Common myeloid progenitor, CD34-positive (primary cell): ENCODE data around the gene SORBS1.

Experiments used
- CTCF ChIA-PET: fragments of 350-600 bp; sonication (Branson Sonifier 250); formaldehyde crosslinking; loops from one replicate; lab custom pipeline; 2021; ENCODE audit warnings: antibody characterized with exemption; lab: Charles Lee
- POLR2A ChIA-PET: fragments of 350-600 bp; sonication (Branson Sonifier 250); formaldehyde crosslinking; loops from one replicate; lab custom pipeline; 2021; ENCODE audit warnings: antibody characterized with exemption; lab: Charles Lee
- DNase-seq, 3 donors: peaks; one replicate each; pipeline versions ENCODE4 v3.0.0 to v3.0.0-alpha.2; 2013
- H3K27ac ChIP-seq, 2 experiments: 1 replicate in 1 of 2; 2 replicates in 1 of 2; pipeline ENCODE4 v1.7.0; 2013; ENCODE audit warnings: inconsistent platforms in 2 of 2, low read length in 2 of 2, mild to moderate bottlenecking in 2 of 2, low read depth in 1 of 2, moderate library complexity in 1 of 2; ENCODE audit not compliant: severe bottlenecking in 2 of 2, insufficient read depth in 1 of 2, poor library complexity in 1 of 2
- H3K27me3 ChIP-seq, 5 experiments: replicated peaks in 2 of 5; 1 replicate in 3 of 5; 2 replicates in 2 of 5; pipeline versions ENCODE4 v1.6.1 to v1.7.0; 2013; ENCODE audit warnings: low read length in 4 of 5, mild to moderate bottlenecking in 2 of 5, moderate library complexity in 2 of 5, inconsistent platforms in 1 of 5; ENCODE audit not compliant: insufficient read depth in 5 of 5, control insufficient read depth in 4 of 5
- H3K36me3 ChIP-seq, 4 experiments: 1 replicate in 2 of 4; 2 replicates in 2 of 4; pipeline versions ENCODE4 v1.6.1 to v1.7.0; 2013; ENCODE audit warnings: low read length in 3 of 4, control low read depth in 1 of 4, mild to moderate bottlenecking in 1 of 4; ENCODE audit not compliant: control insufficient read depth in 4 of 4, insufficient read depth in 4 of 4
- H3K4me1 ChIP-seq, 4 experiments: 1 replicate in 3 of 4; 2 replicates in 1 of 4; pipeline versions ENCODE4 v1.6.1 to v1.7.1; 2013; ENCODE audit warnings: low read length in 3 of 4, mild to moderate bottlenecking in 3 of 4, control low read depth in 1 of 4, inconsistent platforms in 1 of 4, moderate library complexity in 1 of 4; ENCODE audit not compliant: control insufficient read depth in 4 of 4, insufficient read depth in 4 of 4; ENCODE audit errors: control extremely low read depth in 1 of 4
- H3K4me3 ChIP-seq, 7 experiments: 1 replicate in 4 of 7; 2 replicates in 3 of 7; pipeline versions ENCODE4 v1.5.1 to v1.7.0; 2013; ENCODE audit warnings: mild to moderate bottlenecking in 7 of 7, low read length in 6 of 7, moderate library complexity in 6 of 7, inconsistent platforms in 2 of 7, low read depth in 2 of 7, control low read depth in 1 of 7; ENCODE audit not compliant: insufficient read depth in 4 of 7, control insufficient read depth in 1 of 7; ENCODE audit errors: extremely low read depth in 1 of 7
- H3K9me3 ChIP-seq, 5 experiments: 1 replicate in 4 of 5; 2 replicates in 1 of 5; pipeline versions ENCODE4 v1.6.1 to v1.7.1; 2013; ENCODE audit warnings: low read length in 4 of 5, mild to moderate bottlenecking in 2 of 5, inconsistent platforms in 1 of 5, low read depth in 1 of 5, moderate library complexity in 1 of 5; ENCODE audit not compliant: control insufficient read depth in 4 of 5, insufficient read depth in 2 of 5; ENCODE audit errors: control extremely low read depth in 1 of 5
- WGBS: methylation state at CpG from one replicate; pipeline ENCODE4 v1.1.5; 2013; ENCODE audit not compliant: insufficient coverage; 5-methylcytosine and 5-hydroxymethylcytosine counted together

Gene SORBS1

DNA sequence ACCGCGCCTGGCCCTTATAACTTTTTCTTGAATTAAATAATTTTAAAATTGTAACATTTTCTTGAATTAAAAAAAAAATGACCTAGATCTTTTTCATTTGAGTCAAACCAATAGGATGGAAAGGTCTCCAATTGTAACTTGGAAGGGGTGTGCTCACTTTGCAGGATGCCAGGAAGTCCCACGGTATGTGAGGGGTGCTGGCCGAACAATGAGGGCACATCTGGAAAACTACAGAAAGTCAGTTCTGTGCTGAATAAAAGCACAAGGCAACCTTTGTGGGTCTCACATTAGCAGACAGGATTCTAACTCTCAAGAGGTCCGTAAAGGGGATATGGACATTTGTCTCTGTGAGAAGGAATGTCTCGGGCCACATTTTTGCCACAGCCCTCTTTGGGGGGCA is 217.6 kb downstream of the SORBS1 start:
- WGBS, result 98% methylated on average over 3 of the region's 6 CpGs
- H3K4me1 ChIP-seq, result no peaks in the 10 kb centered on the region
- H3K27me3 ChIP-seq, result no peaks in the 10 kb centered on the region
- H3K27ac ChIP-seq, result no peak overlapping the region
- no peak overlapping the region for H3K4me3 ChIP-seq
- ChIA-PET POLR2A (no interaction called here), CTCF (interaction anchor here (0.7 to 2.9 kb wide), 3 partner anchors 31 to 260 kb away, joined by 3 to 12 read pairs (median 3); no protein-coding TSS in a partner anchor)
- no peak for DNase-seq
- H3K9me3 ChIP-seq, result no peaks in the 10 kb centered on the region
- H3K36me3 ChIP-seq, result no peaks in the 10 kb centered on the region

DNA sequence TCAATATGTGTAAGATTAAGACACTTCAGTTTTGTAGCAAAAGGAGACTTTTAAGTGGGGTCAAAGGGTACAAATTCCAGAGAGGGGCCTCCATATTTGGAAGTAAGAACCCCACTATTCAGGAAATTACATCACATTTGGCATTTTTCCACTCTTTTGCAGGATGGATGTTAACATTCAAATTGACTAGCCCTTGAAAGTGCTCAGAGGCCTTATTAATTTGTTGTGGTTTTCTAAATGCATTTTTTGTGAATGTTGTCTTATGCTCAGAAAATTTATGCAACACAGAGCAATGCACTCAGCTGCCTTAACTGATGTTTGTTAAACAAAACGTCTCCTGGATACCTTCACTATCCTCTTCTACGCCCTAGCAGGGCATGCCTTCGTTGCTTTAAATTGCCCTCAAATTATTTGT is 219.4 kb downstream of the SORBS1 start:
- no peak for DNase-seq
- Histone ChIP-seq H3K27ac (no peak overlapping the region), H3K9me3 (no peaks in the 10 kb centered on the region), H3K36me3 (peaks cover 0 to 2% (median 0%) of the 10 kb centered on the region in 4 experiments), H3K27me3 (no peaks in the 10 kb centered on the region), H3K4me1 (no peaks in the 10 kb centered on the region), H3K4me3 (no peak overlapping the region)
- WGBS, result no CpG with 5 or more reads among the region's 3 CpGs
- CTCF ChIA-PET, result interaction anchor here (1.1 to 1.5 kb wide), 3 partner anchors 9 to 25 kb away, joined by 3 to 5 read pairs (median 4); no protein-coding TSS in a partner anchor
- POLR2A ChIA-PET, result no interaction called here

DNA sequence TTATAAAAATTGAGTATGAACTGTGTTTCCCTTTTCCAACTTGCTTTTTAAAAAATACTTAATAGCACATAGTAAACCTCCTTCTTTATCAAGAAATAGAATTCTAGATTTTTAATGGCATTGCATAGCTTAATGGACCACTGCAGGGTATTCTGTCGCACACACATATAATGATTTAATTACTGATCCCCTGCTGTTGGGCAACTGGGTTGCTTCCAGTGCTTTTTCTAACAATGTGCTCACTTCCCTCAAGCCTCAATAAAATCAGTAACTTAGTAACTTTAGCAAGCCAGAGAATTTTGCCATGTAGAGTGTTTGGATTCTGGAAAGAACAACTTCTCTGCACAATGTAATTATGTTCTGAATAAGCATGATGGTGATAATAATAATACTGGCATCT is 221.3 kb downstream of the SORBS1 start:
- Histone ChIP-seq H3K27me3 (no peaks in the 10 kb centered on the region), H3K27ac (no peak overlapping the region), H3K4me3 (no peak overlapping the region), H3K36me3 (peaks cover 0 to 2% (median 0%) of the 10 kb centered on the region in 4 experiments), H3K4me1 (peaks cover 0 to 3% (median 0%) of the 10 kb centered on the region in 4 experiments), H3K9me3 (no peaks in the 10 kb centered on the region)
- no peak for DNase-seq
- WGBS, result 100% methylated on average over 1 of the region's 1 CpG
- CTCF ChIA-PET, result interaction anchor here (0.9 to 1.1 kb wide), 3 partner anchors 20 to 264 kb away, joined by 3 read pairs; no protein-coding TSS in a partner anchor
- POLR2A ChIA-PET, result no interaction called here

- 92% methylated on average over 6 of the region's 10 CpGs for WGBS
- no peaks in the 10 kb centered on the region for H3K27me3 ChIP-seq
- ChIA-PET CTCF (interaction anchor here (1.0 kb wide), 1 partner anchor 21 kb away, joined by 4 read pairs; no protein-coding TSS in a partner anchor), POLR2A (no interaction called here)
- H3K9me3 ChIP-seq, result no peaks in the 10 kb centered on the region
- no peak for DNase-seq
- peaks cover 0 to 13% (median 7%) of the 10 kb centered on the region in 4 experiments for H3K4me1 ChIP-seq
- no peak overlapping the region for H3K4me3 ChIP-seq
- no peak overlapping the region for H3K27ac ChIP-seq
- H3K36me3 ChIP-seq, result peaks cover 0 to 2% (median 0%) of the 10 kb centered on the region in 4 experiments
Observed at GRCh38 chr10:95337423-95338160, 223.6 kb downstream of the SORBS1 start.

DNA sequence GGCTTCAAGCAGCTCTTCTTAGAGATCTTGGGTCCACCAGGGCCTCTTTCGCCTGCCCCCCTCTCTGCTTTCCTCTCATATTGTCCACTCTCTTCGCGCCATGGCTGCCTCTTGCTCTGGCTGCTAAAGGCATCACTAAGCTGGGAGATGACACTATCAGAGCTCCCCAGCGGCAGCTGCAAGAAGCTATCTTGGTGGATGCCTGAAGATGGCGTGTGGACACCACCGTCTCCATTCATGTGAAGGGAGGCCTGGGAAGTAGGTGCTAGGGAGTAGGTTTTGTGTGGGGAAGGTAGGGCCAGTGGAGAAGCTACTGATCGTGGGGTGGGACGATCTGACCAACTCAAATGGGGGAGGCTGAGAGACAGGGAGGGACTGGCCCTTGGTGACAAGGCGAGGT is 224.5 kb downstream of the SORBS1 start:
- no peak overlapping the region for H3K27ac ChIP-seq
- ChIA-PET POLR2A (no interaction called here), CTCF (interaction anchor here (0.7 to 1.4 kb wide), 4 partner anchors 22 to 91 kb away, joined by 3 to 5 read pairs (median 3); no protein-coding TSS in a partner anchor)
- peaks cover 0 to 13% (median 7%) of the 10 kb centered on the region in 4 experiments for H3K4me1 ChIP-seq
- DNase-seq, result no peak
- 98% methylated on average over 8 of the region's 9 CpGs for WGBS
- H3K9me3 ChIP-seq, result no peaks in the 10 kb centered on the region
- no peak overlapping the region for H3K4me3 ChIP-seq
- peaks cover 0 to 2% (median 0%) of the 10 kb centered on the region in 4 experiments for H3K36me3 ChIP-seq
- H3K27me3 ChIP-seq, result no peaks in the 10 kb centered on the region

DNA sequence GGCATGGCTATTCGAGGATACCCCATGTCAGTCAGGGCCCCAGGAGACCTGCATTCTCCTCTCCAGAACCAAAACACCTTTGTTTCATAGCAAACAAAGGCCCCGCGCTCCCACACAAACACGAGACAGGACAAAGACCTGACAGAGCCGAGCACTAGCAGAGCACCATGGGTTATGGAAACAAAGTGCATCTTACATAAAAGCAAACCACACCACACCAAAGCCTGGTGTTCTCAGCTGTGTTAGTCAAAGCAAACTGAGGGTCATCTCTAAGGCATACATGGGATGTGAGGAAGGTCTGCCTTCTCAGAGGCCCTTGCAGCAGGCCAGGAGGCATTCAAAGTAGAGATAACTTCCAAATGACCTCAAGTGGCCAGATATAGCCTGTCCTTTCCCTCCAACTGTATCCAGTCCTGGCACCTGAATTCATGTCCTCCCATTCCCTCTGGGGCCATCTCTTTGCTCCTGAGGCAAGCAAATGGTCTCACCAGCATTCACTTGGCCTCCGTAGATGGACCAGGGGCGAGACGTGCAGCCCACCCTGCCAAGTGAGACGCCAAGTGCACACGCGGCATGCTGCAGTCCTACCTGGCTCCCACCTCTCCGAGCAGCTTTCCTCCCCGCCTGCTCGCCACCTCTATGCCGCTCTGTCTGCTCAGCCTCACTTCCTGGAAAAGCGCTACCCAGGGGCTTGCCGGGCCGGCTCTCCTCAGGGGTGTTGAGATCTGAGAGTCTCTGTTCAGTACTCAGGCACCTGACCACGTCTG is 225.1 kb downstream of the SORBS1 start:
- H3K4me1 ChIP-seq, result peaks cover 0 to 13% (median 7%) of the 10 kb centered on the region in 4 experiments
- ChIA-PET POLR2A (no interaction called here), CTCF (interaction anchor here (0.7 to 1.4 kb wide), 4 partner anchors 23 to 90 kb away, joined by 3 to 5 read pairs (median 3); no protein-coding TSS in a partner anchor)
- no peaks in the 10 kb centered on the region for H3K27me3 ChIP-seq
- H3K27ac ChIP-seq, result no peak overlapping the region
- no peak overlapping the region for H3K4me3 ChIP-seq
- H3K36me3 ChIP-seq, result peaks cover 0 to 2% (median 0%) of the 10 kb centered on the region in 4 experiments
- no peaks in the 10 kb centered on the region for H3K9me3 ChIP-seq
- 97% methylated on average over 17 of the region's 19 CpGs for WGBS
- DNase-seq, result no peak
